Left ventricle myocardium inferior (tissue), 1 donor: ENCODE measurements around the gene PSD. TPM values are rescaled to one million over a fixed set of nuclear protein-coding genes. Genes with fewer than 3 reads are reported as not detected.
A peak's percentile ranks its signal among the peaks of the same experiment; 100 is the strongest.

ENCODE experiments used
- DNase-seq: peaks from one replicate; pipeline ENCODE4 v3.0.0-alpha.2; 2020
- H3K27ac ChIP-seq: fragments of 200-600 bp; replicated peaks from 2 replicates; pipeline ENCODE4 v1.8.0; 2021
- H3K27me3 ChIP-seq: fragments of 200-600 bp; 2 replicates; pipeline ENCODE4 v1.8.0; 2021; ENCODE audit warnings: low read depth
- H3K36me3 ChIP-seq: fragments of 200-600 bp; 2 replicates; pipeline ENCODE4 v1.8.0; 2021
- H3K4me1 ChIP-seq: fragments of 200-600 bp; 2 replicates; pipeline ENCODE4 v1.8.0; 2021
- H3K4me3 ChIP-seq: fragments of 200-600 bp; 2 replicates; pipeline ENCODE4 v1.8.0; 2021; ENCODE audit warnings: mild to moderate bottlenecking, moderate library complexity
- H3K9me3 ChIP-seq: fragments of 200-600 bp; replicated peaks from 2 replicates; pipeline ENCODE4 v1.8.0; 2021
- intact Hi-C: fragments of 100-400 bp; cut with micrococcal nuclease; formaldehyde crosslinking; loops from one replicate; pipeline ENCODE4 v1.11.0; 2022
- total RNA-seq: library from RNA; stranded (reverse); fragmentation: NEBNext Ultra II Directional; extraction: Animal tissue kit (Norgen Biotek cat#: 25700); gene quantifications from one replicate; pipeline ENCODE4 v1.2.1, GENCODE V29; 2021
- TF ChIP-seq, protein P1 (sequence below): fragments of 200-600 bp; IDR thresholded peaks from 2 replicates; pipeline ENCODE4 v1.8.0; 2021; ENCODE audit warnings: antibody characterized with exemption, mild to moderate bottlenecking, borderline replicate concordance
- donor health status: DM: no; HTN: yes; CAD: no; lungs with severe emphysema.

The PSD gene
- total RNA-seq, 1 donor from 2014 or later = 0.93 TPM

DNA sequence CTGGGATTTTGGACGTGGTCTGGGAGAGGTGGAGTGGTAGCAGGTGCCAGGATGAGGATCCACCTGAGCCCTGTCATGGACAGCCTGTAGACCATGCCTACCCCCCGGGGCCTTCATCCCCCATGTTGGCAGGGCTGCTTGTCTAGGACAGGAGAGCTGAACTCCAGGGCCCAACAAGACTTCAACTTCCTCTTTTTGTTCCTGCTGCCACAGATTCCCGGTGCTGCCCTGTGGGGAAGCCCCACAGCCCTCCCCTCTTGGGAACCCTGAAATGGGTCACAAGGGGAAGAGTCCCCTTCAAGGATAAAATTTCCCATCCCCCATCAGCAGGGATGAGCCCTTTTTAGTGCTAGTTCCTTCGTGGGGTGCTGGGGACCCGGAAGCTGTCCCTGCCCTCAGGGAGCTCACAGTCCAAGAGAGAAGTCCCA, 15.0 kb upstream of the PSD start:
- Histone ChIP-seq H3K4me3 (no peak overlapping the region), H3K4me1 (peaks cover 19% of the 10 kb centered on the region), H3K36me3 (no peaks in the 10 kb centered on the region), H3K9me3 (no peaks in the 10 kb centered on the region), H3K27me3 (peaks cover 50% of the 10 kb centered on the region), H3K27ac (no peak overlapping the region)
- intact Hi-C loops = no loop called here
- TF ChIP-seq, protein P1, sequence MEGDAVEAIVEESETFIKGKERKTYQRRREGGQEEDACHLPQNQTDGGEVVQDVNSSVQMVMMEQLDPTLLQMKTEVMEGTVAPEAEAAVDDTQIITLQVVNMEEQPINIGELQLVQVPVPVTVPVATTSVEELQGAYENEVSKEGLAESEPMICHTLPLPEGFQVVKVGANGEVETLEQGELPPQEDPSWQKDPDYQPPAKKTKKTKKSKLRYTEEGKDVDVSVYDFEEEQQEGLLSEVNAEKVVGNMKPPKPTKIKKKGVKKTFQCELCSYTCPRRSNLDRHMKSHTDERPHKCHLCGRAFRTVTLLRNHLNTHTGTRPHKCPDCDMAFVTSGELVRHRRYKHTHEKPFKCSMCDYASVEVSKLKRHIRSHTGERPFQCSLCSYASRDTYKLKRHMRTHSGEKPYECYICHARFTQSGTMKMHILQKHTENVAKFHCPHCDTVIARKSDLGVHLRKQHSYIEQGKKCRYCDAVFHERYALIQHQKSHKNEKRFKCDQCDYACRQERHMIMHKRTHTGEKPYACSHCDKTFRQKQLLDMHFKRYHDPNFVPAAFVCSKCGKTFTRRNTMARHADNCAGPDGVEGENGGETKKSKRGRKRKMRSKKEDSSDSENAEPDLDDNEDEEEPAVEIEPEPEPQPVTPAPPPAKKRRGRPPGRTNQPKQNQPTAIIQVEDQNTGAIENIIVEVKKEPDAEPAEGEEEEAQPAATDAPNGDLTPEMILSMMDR = no peak
- DNase-seq = no peak

- Histone ChIP-seq H3K36me3 (no peaks in the 10 kb centered on the region), H3K4me3 (peak within 1 kb of the TSS; percentile 85), H3K27me3 (peaks cover 40% of the 10 kb centered on the region), H3K27ac (peak within 1 kb of the TSS; percentile 85), H3K4me1 (peaks cover 19% of the 10 kb centered on the region), H3K9me3 (no peaks in the 10 kb centered on the region)
- intact Hi-C loops = no loop called here
- TF ChIP-seq, protein P1 = no peak
- peak; percentile 97 for DNase-seq
Observed at GRCh38 chr10:102432162-102432950, 13.8 kb upstream of the PSD start, which contains the start of gene CUEDC2. CUEDC2 (minus strand) TSS chr10:102432574; CDS start chr10:102425188, 7,386 bp downstream.

DNA sequence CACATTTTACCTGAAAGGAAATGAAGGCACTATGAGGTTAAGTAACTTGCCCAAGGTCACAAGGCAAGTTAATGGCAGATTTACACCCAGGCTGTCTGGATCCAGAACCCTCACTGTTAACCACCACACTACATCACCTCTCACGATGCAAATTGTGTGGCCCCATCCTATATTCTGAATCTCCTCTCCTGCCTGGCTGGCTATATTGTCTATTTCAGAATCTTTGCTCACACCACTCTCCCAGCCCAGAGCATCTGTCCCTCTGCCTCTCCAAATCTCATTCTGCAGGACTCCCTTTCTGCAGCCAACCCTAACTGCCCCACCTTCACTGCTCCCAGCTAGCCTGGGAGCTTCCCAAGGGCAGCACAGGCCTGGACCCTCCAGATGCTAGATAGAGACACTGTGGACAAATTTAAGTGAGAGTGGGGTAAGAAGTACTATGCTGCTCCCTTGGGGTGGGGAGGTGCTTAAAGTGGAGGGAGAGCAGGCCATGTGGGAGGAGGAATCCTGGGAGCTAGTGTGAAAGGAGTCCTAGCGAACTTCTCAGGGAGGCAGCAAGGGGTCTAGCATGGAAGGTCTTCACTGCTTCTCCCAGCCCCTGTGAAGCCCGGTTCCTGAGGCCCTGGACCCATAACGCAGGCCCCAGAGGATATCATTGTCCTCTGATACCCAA, 13.0 kb upstream of the PSD start:
- no peak for DNase-seq
- H3K9me3 ChIP-seq = no peaks in the 10 kb centered on the region
- peak overlapping the region; percentile 85 for H3K27ac ChIP-seq
- H3K4me1 ChIP-seq = peaks cover 19% of the 10 kb centered on the region
- peaks cover 32% of the 10 kb centered on the region for H3K27me3 ChIP-seq
- H3K4me3 ChIP-seq = peak overlapping the region; percentile 85
- H3K36me3 ChIP-seq = no peaks in the 10 kb centered on the region
- TF ChIP-seq, protein P1 = no peak
- intact Hi-C loops = no loop called here

DNA sequence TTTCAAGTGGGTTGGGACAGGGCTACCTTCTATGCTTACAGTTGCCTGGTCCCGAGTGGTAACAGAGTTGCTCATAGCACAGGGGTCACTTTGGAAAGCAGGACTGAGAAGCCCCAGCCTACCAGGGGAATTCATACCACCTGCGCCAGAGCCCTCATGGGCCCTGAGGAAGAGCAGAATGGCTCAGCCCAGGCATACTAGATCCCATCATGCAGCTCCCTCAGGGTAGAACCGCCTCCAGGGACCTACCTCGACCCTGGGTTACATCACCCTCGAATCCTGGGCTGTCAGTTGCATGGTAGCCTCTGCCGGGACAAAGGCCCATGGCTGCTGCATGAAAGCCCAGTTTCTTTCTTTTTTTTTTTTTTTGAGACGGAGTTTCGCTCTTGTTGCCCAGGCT, 10.9 kb upstream of the PSD start:
- intact Hi-C loops = no loop called here
- Histone ChIP-seq H3K4me1 (peaks cover 19% of the 10 kb centered on the region), H3K36me3 (peaks cover 6% of the 10 kb centered on the region), H3K4me3 (no peak overlapping the region), H3K27ac (no peak overlapping the region), H3K9me3 (no peaks in the 10 kb centered on the region), H3K27me3 (peaks cover 11% of the 10 kb centered on the region)
- TF ChIP-seq, protein P1 = no peak
- no peak for DNase-seq

DNA sequence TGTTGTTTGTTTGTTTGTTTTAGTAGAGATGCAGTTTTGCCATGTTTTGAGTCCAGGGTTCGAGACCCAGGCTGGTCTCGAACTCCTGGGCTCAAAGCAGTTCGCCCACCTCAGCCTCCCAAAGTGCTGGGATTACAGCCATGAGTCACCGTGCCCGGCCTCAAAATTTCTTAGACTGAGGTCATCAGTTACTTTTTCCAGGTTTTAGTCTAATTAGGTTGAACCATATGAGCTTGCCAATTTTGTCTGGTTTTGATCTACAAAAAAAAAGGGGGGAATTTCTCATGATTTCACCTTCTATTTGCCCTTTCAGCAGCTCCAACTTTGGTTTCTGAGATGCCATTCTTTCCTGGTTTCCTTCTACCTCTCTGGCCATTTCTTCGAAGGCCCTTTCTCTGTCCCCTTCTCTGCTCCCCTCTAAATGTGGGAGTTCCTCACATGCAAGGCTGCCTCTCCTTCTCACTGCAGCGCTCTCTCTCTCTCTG, 8.3 kb upstream of the PSD start:
- intact Hi-C loops = no loop called here
- no peak for DNase-seq
- H3K4me3 ChIP-seq = no peak overlapping the region
- no peak overlapping the region for H3K27ac ChIP-seq
- peaks cover 20% of the 10 kb centered on the region for H3K36me3 ChIP-seq
- TF ChIP-seq, protein P1 = no peak
- H3K9me3 ChIP-seq = no peaks in the 10 kb centered on the region
- peaks cover 32% of the 10 kb centered on the region for H3K4me1 ChIP-seq
- H3K27me3 ChIP-seq = no peaks in the 10 kb centered on the region
